OCI-LY7 (cell line): ENCODE data around the gene TMEM80. TPM values are rescaled to one million over a fixed set of nuclear protein-coding genes. Genes with fewer than 3 reads are reported as not detected.
A peak's percentile ranks its signal among the peaks of the same experiment; 100 is the strongest.

Experiments used
- BruUV-seq: library from RNA; stranded (reverse); fragments of 400-500 nt; replicated peaks from 2 replicates; lab custom pipeline; 2021; lab: Mats Ljungman, UMichigan
- CTCF ChIA-PET: fragments of 300-600 bp; sonication (Branson Sonifier 250); formaldehyde crosslinking; loops from one replicate; lab custom pipeline; 2022; ENCODE audit warnings: antibody characterized with exemption; ENCODE audit not compliant: unreplicated experiment; lab: Charles Lee
- POLR2A ChIA-PET: fragments of 300-600 bp; sonication (Branson Sonifier 250); formaldehyde crosslinking; loops from one replicate; lab custom pipeline; 2022; ENCODE audit warnings: antibody characterized with exemption; lab: Charles Lee
- DNase-seq: peaks from one replicate; pipeline ENCODE4 v3.0.0-alpha.2; 2015; ENCODE audit warnings: low spot score
- H2AFZ ChIP-seq: fragments of 200-600 bp; sonication (generic), shearing (Covaris generic); 2 replicates; pipeline ENCODE4 v1.6.1; 2014; ENCODE audit warnings: mild to moderate bottlenecking, antibody characterized with exemption, low read length, moderate library complexity
- H3K27ac ChIP-seq: fragments of 200-600 bp; sonication (generic); 2 replicates; pipeline ENCODE4 v1.5.1; 2014; ENCODE audit warnings: mixed run types, low read depth, mild to moderate bottlenecking, moderate library complexity, low read length, inconsistent platforms; ENCODE audit not compliant: poor library complexity, severe bottlenecking
- H3K36me3 ChIP-seq: fragments of 200-600 bp; sonication (generic); 2 replicates; pipeline ENCODE4 v1.6.1; 2014; ENCODE audit warnings: mild to moderate bottlenecking, antibody characterized with exemption, low read length, moderate library complexity, mixed read lengths; ENCODE audit not compliant: insufficient read depth
- H3K4me1 ChIP-seq: fragments of 200-600 bp; sonication (generic); 2 replicates; pipeline ENCODE4 v1.5.1; 2014; ENCODE audit warnings: mild to moderate bottlenecking, low read length; ENCODE audit not compliant: insufficient read depth, poor library complexity, severe bottlenecking
- H3K4me2 ChIP-seq: fragments of 200-600 bp; sonication (generic); 2 replicates; pipeline ENCODE4 v1.6.1; 2014; ENCODE audit warnings: mild to moderate bottlenecking, low read length
- H3K4me3 ChIP-seq: fragments of 200-600 bp; sonication (generic); 2 replicates; pipeline ENCODE4 v1.5.1; 2014; ENCODE audit warnings: mild to moderate bottlenecking, low read depth, low read length; ENCODE audit not compliant: poor library complexity, severe bottlenecking
- H3K79me2 ChIP-seq: fragments of 200-600 bp; sonication (generic); 2 replicates; pipeline ENCODE4 v1.6.1; 2016; ENCODE audit warnings: low read depth, mild to moderate bottlenecking, low read length, moderate library complexity, mixed read lengths; ENCODE audit not compliant: insufficient read depth
- H3K9me2 ChIP-seq: fragments of 200-600 bp; sonication (generic); 2 replicates; pipeline ENCODE4 v1.6.1; 2016; ENCODE audit warnings: mild to moderate bottlenecking, low read length, mixed read lengths; ENCODE audit not compliant: insufficient read depth
- H3K9me3 ChIP-seq: fragments of 200-600 bp; sonication (generic); 2 replicates; pipeline ENCODE4 v1.6.1; 2014; ENCODE audit warnings: mild to moderate bottlenecking, mixed run types, low read length, mixed read lengths
- H4K20me1 ChIP-seq: fragments of 200-600 bp; sonication (generic); 2 replicates; pipeline ENCODE4 v1.6.1; 2014; ENCODE audit warnings: mild to moderate bottlenecking, antibody characterized with exemption, low read length, moderate library complexity, mixed read lengths; ENCODE audit not compliant: insufficient read depth
- CTCF ChIP-seq: fragments of 200-600 bp; sonication (generic); conservative IDR thresholded peaks from 2 replicates; pipeline ENCODE4 v1.5.1; 2014; ENCODE audit warnings: mild to moderate bottlenecking, antibody characterized with exemption, low read length, moderate library complexity, mixed read lengths
- EZH2phosphoT487 ChIP-seq: fragments of 200-600 bp; sonication (generic); IDR thresholded peaks from 2 replicates; pipeline ENCODE4 v1.6.1; 2018; ENCODE audit warnings: low read depth, borderline replicate concordance, mild to moderate bottlenecking, mixed run types, antibody characterized with exemption, low read length, moderate library complexity, mixed read lengths
- intact Hi-C: fragments of 100-400 bp; cut with micrococcal nuclease; formaldehyde crosslinking; loops from one replicate; pipeline ENCODE4 v1.10.0; 2022; ENCODE audit not compliant: unreplicated experiment
- total RNA-seq, 2 experiments: library from RNA; depleted of rRNA in 1 of 2; stranded (reverse); fragments of >200 nt in 1 of 2; shearing (Covaris generic) in 1 of 2; gene quantifications; 2 replicates each; pipeline ENCODE4 v1.2.3, GENCODE V29; 2014 to 2022

TMEM80 gene
- total RNA-seq, 2 experiments from 2014 or later = 52.7 to 52.8 TPM

GRCh38 chr11:721741-722345, 26.2 kb downstream of the TMEM80 start:
- peak overlapping the region; percentile 59 for H3K4me2 ChIP-seq
- intact Hi-C loops = loop anchor here (5.0 kb wide), 1 partner anchor 165 kb away; no protein-coding TSS in a partner anchor
- H3K4me3 ChIP-seq = peak overlapping the region; percentile 12

GRCh38 chr11:722346-722811, 26.8 kb downstream of the TMEM80 start:
- DNase-seq = no peak
- H3K36me3 ChIP-seq = no peaks in the 10 kb centered on the region
- H2AFZ ChIP-seq = no peak overlapping the region; the same call in 1 of the 2 replicates
- H3K9me2 ChIP-seq = no peaks in the 10 kb centered on the region
- ChIA-PET CTCF (interaction anchor here (0.6 to 1.7 kb wide), 6 partner anchors 22 to 1014 kb away, joined by 3 to 26 read pairs (median 4); partner anchors contain the start of genes DEAF1 and TMEM80), POLR2A (interaction anchor here (0.6 to 1.5 kb wide), 3 partner anchors 26 to 87 kb away, joined by 3 to 5 read pairs (median 3); partner anchors contain the start of gene RPLP2)
- peaks cover 49% of the 10 kb centered on the region for H3K4me1 ChIP-seq
- H3K9me3 ChIP-seq = no peaks in the 10 kb centered on the region
- H4K20me1 ChIP-seq = no peaks in the 10 kb centered on the region
- intact Hi-C loops = loop anchor here (5.0 kb wide), 1 partner anchor 165 kb away; no protein-coding TSS in a partner anchor
- peak overlapping the region; percentile 59 for H3K4me2 ChIP-seq
- H3K79me2 ChIP-seq = no peaks in the 10 kb centered on the region
- H3K27ac ChIP-seq = no peak overlapping the region
- H3K4me3 ChIP-seq = peak overlapping the region; percentile 12
- TF ChIP-seq CTCF (no peak), EZH2phosphoT487 (no peak)
- no TSS peak for BruUV-seq

More at GRCh38 chr11:721741-722345, 26.2 kb downstream of the TMEM80 start:
- POLR2A ChIA-PET = interaction anchor here (0.6 to 0.7 kb wide), 3 partner anchors 26 to 88 kb away, joined by 3 to 5 read pairs (median 3); partner anchors contain the start of gene RPLP2
- no peak overlapping the region; the same call in 1 of the 2 replicates for H2AFZ ChIP-seq
- no TSS peak for BruUV-seq
- H3K79me2 ChIP-seq = no peaks in the 10 kb centered on the region
- peaks cover 47% of the 10 kb centered on the region for H3K4me1 ChIP-seq
- TF ChIP-seq CTCF = no peak
- no peak for TF ChIP-seq EZH2phosphoT487
- H3K9me2 ChIP-seq = no peaks in the 10 kb centered on the region
- no peaks in the 10 kb centered on the region for H3K36me3 ChIP-seq
- H3K9me3 ChIP-seq = no peaks in the 10 kb centered on the region
- CTCF ChIA-PET = interaction anchor here (0.6 to 1.7 kb wide), 4 partner anchors 26 to 1014 kb away, joined by 3 to 26 read pairs (median 7); partner anchors contain the start of genes DEAF1 and TMEM80
- no peaks in the 10 kb centered on the region for H4K20me1 ChIP-seq
- peak; percentile 75 for DNase-seq
- H3K27ac ChIP-seq = no peak overlapping the region
